ENCODE measurements around the gene SH3BP1.
A peak's percentile ranks its signal among the peaks of the same experiment; 100 is the strongest.
"Not testable (repeated sequence)": the region's sequence is repeated elsewhere in the genome, so short reads cannot be mapped to it uniquely, and the experiment has no call there.

SH3BP1 gene

GRCh38 chr22:37679670-37680069 lies 40.2 kb downstream of the SH3BP1 start:
- no peak for DNase-seq (ENCODE audit: low read depth)

- no peak for DNase-seq (ENCODE audit: low read depth)
Observed at GRCh38 chr22:37680191-37680851, 40.9 kb downstream of the SH3BP1 start.

- DNase-seq (ENCODE audit: low read depth): no peak
Observed at GRCh38 chr22:37681001-37681424, 41.5 kb downstream of the SH3BP1 start.

- no peak for DNase-seq (ENCODE audit: low read depth)
Observed at GRCh38 chr22:37681556-37682049, 42.1 kb downstream of the SH3BP1 start.

- no peak for DNase-seq (ENCODE audit: low read depth)
Observed at GRCh38 chr22:37684803-37685615, 45.5 kb downstream of the SH3BP1 start.

- peak; percentile 73 for DNase-seq (ENCODE audit: low read depth)
Observed at GRCh38 chr22:37686002-37686982, 46.8 kb downstream of the SH3BP1 start, which contains the start of gene NOL12. TSS of gene NOL12 (plus strand) at chr22:37686343. CDS start at chr22:37686393, 50 bp downstream.

GRCh38 chr22:37690407-37690806 lies 50.9 kb downstream of the SH3BP1 start:
- no peak for DNase-seq (ENCODE audit: low read depth)

GRCh38 chr22:37690901-37691504 lies 51.5 kb downstream of the SH3BP1 start:
- DNase-seq (ENCODE audit: low read depth): no peak

GRCh38 chr22:37692627-37693285 lies 53.3 kb downstream of the SH3BP1 start:
- no peak for DNase-seq (ENCODE audit: low read depth)

GRCh38 chr22:37694131-37694530 lies 54.7 kb downstream of the SH3BP1 start:
- not testable (repeated sequence) for DNase-seq (ENCODE audit: low read depth)

GRCh38 chr22:37696260-37696656 lies 56.8 kb downstream of the SH3BP1 start:
- DNase-seq (ENCODE audit: low read depth): not testable (repeated sequence)

- peak; percentile 89 for DNase-seq (ENCODE audit: low read depth)
Observed at GRCh38 chr22:37696657-37697537, 57.4 kb downstream of the SH3BP1 start, which contains the start of gene TRIOBP. TSS of gene TRIOBP (plus strand) at chr22:37697048. CDS start at chr22:37701366, 4,318 bp downstream.

- no peak for DNase-seq (ENCODE audit: low read depth)
Observed at GRCh38 chr22:37697538-37697835, 58.0 kb downstream of the SH3BP1 start.

- no peak for DNase-seq (ENCODE audit: low read depth)
Observed at GRCh38 chr22:37701141-37701786, 61.8 kb downstream of the SH3BP1 start.

- no peak for DNase-seq (ENCODE audit: low read depth)
Observed at GRCh38 chr22:37703906-37704305, 64.4 kb downstream of the SH3BP1 start.

- no peak for DNase-seq (ENCODE audit: low read depth)
Observed at GRCh38 chr22:37704645-37705044, 65.2 kb downstream of the SH3BP1 start.

GRCh38 chr22:37705205-37705604 lies 65.7 kb downstream of the SH3BP1 start:
- no peak for DNase-seq (ENCODE audit: low read depth)

Data from stromal cell of bone marrow (primary cell).